ENCODE measurements around the gene ABCG5.
A peak's percentile ranks its signal among the peaks of the same experiment; 100 is the strongest.

Gene ABCG5

DNA sequence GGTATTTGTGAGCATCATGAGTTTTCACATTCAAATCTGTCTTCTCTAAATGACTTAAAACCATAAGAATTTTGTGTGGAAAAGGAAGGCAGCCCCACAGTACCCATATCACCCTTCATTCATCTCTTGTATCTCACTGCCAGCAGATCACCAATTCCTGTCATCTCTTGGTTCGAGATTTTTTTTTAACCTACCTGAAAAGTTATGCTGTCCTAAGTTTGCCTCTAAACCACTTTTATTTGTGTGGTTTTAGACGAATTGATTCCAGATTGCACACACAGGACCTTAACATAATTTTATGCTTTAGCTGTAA lies 32.0 kb downstream of the ABCG5 start:
- no peak for DNase-seq (ENCODE audit: low spot score)

DNA sequence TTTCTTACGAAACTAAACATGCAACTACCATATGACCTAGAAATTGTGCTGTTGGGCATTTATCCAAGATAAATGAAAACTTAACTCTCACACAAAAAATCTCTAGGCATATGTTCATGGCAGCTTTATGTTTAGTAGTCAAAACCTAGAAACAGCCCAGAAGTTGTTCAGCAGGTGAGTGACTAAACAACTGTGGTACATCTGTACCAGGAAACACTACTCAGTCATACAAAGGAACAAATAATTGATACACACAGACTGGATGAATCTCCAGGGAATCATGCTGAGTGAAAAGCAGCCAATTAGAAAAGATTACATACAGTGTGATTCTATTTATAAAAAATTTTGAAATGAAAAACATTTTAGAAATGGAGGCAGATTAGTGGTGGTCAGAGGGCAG lies 35.5 kb downstream of the ABCG5 start:
- DNase-seq (ENCODE audit: low spot score) = no peak

GRCh38 chr2:43802135-43802534 lies 36.5 kb downstream of the ABCG5 start:
- no peak for DNase-seq (ENCODE audit: low spot score)

DNA sequence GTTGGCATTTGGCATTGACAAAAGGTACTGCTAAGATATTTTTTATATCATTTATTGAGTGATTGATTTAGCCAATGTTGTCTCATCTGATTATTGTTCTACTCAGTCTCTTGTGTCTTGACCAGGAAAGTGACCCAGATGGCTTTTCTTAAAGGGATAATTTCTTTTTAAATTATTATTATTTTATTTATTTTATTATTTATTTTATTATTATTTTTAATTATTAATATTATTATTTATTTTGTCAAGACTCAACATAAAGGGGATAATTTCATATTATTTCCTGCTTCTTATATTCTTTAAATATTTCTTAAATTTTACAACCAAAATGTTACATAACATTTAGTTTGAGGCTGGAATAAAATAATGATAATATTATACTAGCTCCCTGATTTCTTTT lies 37.7 kb downstream of the ABCG5 start:
- DNase-seq (ENCODE audit: low spot score) = no peak

DNA sequence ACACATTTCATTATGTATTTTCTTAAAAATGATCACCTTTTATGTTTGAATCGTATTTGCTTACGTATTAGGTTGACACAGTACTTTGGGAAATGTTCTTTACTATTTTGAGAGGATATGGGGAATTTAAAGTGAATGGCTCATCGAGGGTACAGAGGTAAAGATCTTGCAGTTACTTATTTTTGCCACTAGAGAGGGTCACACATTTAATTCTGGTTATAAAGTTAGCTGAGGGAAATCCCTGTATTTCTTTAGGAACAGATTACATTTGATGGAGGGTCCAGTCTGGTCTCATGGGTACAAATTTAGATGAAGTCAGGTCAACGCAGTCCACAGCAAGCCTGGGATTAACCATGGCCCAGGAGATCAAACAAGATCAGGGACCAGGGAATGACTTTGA lies 40.3 kb downstream of the ABCG5 start:
- no peak for DNase-seq (ENCODE audit: low spot score)

DNA sequence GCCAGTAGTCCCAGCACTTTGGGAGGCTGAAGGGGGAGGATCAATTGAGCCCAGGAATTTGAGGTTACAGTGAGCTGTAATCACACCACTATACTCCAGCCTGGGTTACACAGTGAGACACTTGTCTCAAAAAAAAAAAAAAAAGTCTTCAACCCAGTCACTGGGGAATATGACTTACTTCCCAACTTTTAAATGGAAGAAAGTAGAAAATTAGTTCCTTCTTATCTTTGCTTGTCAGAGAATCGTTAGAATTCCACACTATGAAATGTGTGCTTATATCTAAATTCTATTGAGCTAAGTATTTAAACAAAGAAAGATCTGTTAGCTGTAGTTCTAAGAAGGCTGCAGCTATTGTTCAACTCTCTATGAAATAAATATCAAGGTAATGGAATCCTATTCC lies 42.4 kb downstream of the ABCG5 start:
- no peak for DNase-seq (ENCODE audit: low spot score)

- DNase-seq (ENCODE audit: low spot score) = no peak
Measured at GRCh38 chr2:43794956-43795355, 43.7 kb downstream of the ABCG5 start.

DNA sequence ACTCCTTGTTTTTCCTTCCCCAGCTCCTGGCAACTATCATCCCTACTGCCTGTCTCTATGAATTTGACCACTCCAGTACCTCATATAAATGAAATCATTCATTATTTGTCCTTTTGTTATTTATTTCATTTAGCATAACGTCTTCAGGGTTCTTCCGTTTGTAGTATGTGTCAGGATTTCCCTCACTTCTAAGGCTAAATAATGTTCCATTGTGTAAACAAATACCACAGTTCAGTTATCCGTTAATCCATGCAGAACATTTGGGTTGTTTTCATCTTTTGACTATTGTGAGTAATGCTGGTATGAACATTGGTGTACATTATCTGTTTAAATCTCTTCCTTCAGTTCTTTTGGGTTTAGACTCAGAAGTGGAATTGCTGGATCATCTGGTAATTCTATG lies 46.0 kb downstream of the ABCG5 start:
- DNase-seq (ENCODE audit: low spot score) = no peak

DNA sequence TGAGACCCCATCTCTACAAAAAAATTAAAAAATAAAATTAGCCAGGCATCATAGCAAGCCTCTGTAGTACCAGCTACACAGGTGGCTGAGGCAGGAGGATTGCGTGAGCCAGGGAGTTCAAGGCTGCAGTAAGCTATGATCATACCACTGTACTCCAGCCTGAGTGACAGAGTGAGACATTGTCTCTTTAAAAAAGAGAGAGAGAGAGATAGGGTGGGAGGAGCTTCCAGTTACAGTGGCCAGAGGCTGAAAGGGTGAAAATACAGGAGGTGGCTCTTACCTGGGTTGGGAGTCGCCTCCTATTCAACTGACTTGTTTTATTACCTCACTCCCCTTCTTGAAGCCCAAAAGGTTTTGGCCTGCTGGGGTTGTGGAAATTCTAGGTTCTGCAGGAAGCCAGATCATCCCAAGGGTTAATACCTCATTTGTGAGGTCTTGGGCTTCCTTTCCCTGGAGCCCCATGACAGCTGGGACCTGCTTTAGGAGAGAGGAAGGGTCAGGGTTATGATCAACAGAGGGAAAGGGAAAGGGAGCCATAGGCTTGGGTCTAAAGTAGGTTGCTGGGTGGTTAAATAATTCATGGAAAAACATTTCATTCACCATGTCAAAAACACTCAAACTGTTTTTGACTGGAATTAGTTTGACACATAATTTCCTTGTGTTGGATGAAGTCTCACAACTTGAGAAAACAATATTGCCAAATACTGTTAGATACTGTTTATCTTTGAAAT lies 47.4 kb downstream of the ABCG5 start:
- DNase-seq (ENCODE audit: low spot score) = no peak

GRCh38 chr2:43790147-43790546 lies 48.5 kb downstream of the ABCG5 start:
- no peak for DNase-seq (ENCODE audit: low spot score)

GRCh38 chr2:43788646-43789045 lies 50.0 kb downstream of the ABCG5 start:
- no peak for DNase-seq (ENCODE audit: low spot score)

GRCh38 chr2:43787895-43788294 lies 50.7 kb downstream of the ABCG5 start:
- no peak for DNase-seq (ENCODE audit: low spot score)

- DNase-seq (ENCODE audit: low spot score) = no peak
Measured at GRCh38 chr2:43778233-43778632, 60.4 kb downstream of the ABCG5 start.

- no peak for DNase-seq (ENCODE audit: low spot score)
Measured at GRCh38 chr2:43777306-43777926, 61.2 kb downstream of the ABCG5 start.

DNA sequence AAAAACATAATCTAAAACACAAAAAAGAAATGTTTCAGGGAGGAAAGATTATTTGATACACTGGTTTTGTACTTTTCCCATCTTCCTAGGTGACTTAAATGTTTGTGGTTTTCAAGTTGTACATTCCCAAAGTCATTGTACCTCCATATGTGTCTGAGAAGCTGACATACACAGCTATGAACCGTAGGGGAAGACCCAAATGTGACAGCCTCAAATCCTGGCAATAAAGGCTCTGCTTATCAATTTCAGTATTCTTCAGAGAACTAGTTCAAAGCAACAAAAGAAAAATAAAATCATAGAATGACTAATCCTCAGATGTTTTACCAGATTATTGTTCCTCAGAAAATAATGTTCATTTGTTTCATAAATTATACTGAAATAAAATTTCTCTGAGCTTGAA lies 62.3 kb downstream of the ABCG5 start:
- DNase-seq (ENCODE audit: low spot score) = peak; percentile 50

GRCh38 chr2:43774617-43775016 lies 64.0 kb downstream of the ABCG5 start:
- DNase-seq (ENCODE audit: low spot score) = no peak

DNA sequence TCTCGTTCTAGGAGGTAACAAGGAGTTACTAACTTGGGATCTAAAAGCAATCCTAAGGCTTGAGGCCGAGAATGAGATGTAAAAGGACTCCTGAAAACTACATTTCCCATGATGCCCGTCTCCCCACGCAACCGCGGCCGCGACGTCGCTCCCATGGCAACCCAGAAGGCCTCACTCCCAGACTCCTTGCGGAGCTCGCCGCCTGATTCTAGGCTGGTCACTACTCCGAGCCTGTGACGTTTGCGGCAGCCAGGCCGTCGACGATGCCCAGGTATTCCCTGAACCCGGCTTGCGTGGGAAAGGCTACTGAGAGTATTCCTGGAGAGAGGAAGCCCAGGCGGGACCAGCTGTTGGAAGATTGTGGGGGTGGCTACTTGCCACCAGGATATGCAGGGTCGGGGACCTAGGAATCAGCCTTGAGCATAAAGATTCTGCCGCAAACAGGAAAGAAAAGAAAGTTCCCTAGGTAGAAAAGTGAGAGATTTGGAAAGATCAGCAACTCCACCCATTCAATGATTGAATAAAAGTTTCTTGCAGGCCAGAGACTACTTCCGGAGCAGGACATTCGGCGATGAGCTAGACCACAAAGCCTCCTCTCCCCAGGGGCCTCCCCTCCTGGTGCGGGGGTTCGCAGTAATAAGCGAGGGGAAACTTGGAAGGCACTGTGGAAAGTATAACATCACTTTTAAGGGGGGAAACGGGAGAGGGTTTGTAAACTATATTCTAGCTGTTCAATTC lies 64.6 kb downstream of the ABCG5 start, which contains the start of gene DYNC2LI1:
Gene DYNC2LI1, plus strand, starts transcription at position 164 of the 738 bp plus-strand sequence. Its CDS starts 100 bp downstream, at position 264.
- peak; percentile 88 for DNase-seq (ENCODE audit: low spot score)

GRCh38 chr2:43766006-43766405 lies 72.6 kb downstream of the ABCG5 start:
- DNase-seq (ENCODE audit: low spot score) = no peak

GRCh38 chr2:43764086-43764705 lies 74.4 kb downstream of the ABCG5 start:
- no peak for DNase-seq (ENCODE audit: low spot score)

DNA sequence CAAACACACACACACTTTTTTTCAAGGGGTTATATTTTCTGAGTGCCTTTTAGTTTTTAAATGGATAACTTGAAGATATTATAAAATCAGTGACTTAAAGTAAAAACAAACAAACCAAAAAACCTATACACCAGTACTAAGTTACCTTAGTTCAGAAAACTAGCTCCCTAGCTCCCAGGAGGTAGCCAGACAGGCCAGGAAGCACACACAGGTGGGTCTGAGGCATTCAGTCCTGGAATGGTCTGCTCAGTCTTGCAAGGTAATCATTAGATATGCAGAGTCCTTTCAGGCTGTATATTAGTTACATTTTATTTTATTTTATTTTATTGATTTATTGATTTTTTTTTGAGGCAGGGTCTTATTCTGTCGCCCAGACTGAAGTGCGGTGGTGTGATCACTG lies 75.5 kb downstream of the ABCG5 start:
- DNase-seq (ENCODE audit: low spot score) = no peak
